Panc1 (cell line): ENCODE measurements around the gene KIF17.

Experiments
- CTCF ChIP-seq: fragments of 450-650 bp; IDR thresholded peaks from 2 replicates; pipeline ENCODE4 v1.5.1; 2017; ENCODE audit warnings: mild to moderate bottlenecking
- POLR2AphosphoS5 ChIP-seq: IDR thresholded peaks from 2 replicates; pipeline ENCODE4 v1.6.1; 2012; ENCODE audit warnings: mild to moderate bottlenecking, low read depth, low read length, moderate library complexity
- SIN3A ChIP-seq: IDR thresholded peaks from 2 replicates; pipeline ENCODE4 v1.6.1; 2012; ENCODE audit warnings: low read depth, mild to moderate bottlenecking, low read length, moderate library complexity, borderline replicate concordance; ENCODE audit not compliant: insufficient read depth

DNA sequence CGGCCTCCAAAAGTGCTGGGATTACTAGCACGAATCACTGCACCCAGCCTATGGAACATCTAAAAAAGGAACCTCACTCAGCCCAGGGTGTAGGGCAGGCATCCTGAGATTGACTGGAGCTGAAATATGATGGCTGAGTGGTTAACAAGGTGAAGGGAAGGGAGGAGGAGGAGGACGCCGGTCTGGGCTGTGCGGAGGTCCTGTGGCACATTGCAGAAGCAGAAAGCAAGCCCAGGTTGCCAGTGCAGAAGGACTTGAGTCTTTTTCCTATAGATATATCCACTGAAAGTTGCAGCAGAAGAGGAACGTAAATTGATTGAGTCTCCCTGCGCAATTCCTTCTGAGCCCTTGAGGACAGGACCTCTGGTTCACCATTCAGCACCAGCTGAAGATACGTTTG is 1.5 kb upstream of the KIF17 start:
- TF ChIP-seq POLR2AphosphoS5 = no peak
- TF ChIP-seq CTCF = no peak
- TF ChIP-seq SIN3A = no peak
